HG03139 (cell line): ENCODE measurements around the gene KRTAP5-8.
"Not testable (repeated sequence)": the region's sequence is repeated elsewhere in the genome, so short reads cannot be mapped to it uniquely, and the experiment has no call there.

Experiments
- ATAC-seq: cut with Tn5 transposase; IDR thresholded peaks from one replicate; pipeline ENCODE4 v1.9.1; 2021; ENCODE audit not compliant: unreplicated experiment

Gene KRTAP5-8

DNA sequence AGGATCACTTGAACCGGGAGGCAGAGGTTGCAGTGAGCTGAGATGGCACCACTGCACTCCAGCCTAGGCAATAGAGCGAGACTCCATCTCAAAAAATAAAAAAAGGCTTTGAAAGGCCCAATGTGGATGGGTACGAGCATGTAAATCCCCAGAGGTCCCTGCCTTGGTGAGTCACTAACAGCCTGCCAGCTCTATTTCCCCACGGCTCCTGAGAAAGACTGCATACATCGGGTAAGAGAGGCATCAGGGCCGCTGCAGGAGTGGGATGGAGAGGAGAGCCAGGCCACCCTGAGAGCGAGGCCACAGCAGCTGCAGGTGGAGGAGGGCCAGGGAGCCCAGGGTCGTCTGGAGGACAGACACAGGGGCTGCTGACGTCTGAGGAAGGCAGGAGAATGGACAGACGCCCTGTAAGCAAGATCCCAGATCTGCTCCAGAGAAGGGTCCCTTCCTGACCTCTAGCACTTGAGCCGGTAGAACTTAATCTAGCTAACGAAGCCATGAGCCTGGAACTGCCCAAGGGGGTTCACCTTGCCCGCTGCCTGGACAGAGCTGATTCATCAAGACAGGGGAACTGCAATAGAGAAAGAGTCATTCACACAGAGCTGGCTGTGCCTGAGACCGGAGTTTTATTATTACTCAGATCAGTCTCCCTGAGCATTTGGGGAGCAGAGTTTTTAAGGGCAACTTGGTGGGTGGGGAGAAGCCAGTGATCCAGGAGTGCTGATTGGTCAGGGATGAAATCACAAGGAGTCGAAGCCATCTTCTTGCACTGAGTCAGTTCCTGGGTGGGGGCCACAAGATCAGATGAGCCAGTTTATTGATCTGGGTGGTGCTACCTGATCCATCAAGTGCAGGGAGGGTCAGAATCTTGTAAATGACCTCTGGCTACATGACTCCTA lies 5.3 kb downstream of the KRTAP5-8 start:
- no peak for ATAC-seq

DNA sequence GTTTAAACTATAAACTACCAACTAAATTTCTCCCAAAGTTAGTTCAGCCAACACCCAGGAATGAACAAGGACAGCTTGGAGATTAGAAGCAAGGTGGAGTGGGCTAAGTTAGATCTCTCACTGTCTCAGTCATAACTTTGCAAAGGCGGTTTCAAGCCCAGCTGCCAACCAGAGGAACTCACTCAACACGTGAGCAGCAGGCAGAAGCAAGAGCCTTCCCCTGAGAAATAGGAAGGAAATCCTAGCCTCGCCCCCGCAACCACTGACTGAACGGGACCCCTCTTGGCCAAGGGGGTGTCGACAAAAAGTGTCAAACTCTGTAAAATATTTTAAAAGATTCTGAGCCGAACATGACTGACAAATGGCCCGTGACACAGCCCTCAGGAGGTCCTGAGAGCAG lies 6.0 kb downstream of the KRTAP5-8 start:
- no peak for ATAC-seq

DNA sequence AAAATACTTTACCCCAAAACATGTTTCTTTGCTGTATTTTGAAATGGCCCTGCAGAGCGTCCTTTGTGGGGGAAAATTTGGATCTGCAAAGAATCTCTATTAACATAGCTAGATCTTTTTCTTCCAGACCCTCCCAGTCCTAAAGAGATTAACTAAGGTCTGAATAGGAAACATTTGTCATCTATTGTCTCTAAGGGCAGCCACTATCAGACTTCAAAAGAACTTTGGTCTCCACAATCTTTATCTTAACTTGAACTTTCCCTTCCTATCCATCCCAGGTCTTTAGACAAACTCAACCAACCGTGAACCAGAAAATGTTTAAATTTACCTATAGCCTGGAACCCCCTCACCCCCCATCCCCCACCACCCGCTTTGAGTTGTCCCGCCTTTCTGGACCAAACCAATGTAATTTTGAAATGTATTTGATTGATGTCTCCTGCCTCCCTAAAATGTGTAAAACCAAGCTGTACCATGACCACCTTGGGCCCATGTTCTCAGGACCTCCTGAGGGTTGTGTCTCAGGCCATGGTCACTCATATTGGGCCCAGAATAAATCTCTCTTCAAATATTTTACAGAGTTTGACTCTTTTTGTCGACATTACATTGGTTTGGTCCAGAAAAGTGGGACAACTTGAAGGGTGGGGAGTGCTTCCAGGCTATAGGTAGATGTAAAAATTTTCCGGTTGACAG lies 6.8 kb downstream of the KRTAP5-8 start:
- ATAC-seq = no peak

GRCh38 chr11:71545405-71545966 lies 7.7 kb downstream of the KRTAP5-8 start:
- no peak for ATAC-seq

GRCh38 chr11:71548120-71548519 lies 10.3 kb downstream of the KRTAP5-8 start, which contains the start of gene KRTAP5-9:
Gene KRTAP5-9, plus strand, starts transcription at chr11:71548420. Its CDS starts 238 bp downstream, at chr11:71548658.
- no peak for ATAC-seq

DNA sequence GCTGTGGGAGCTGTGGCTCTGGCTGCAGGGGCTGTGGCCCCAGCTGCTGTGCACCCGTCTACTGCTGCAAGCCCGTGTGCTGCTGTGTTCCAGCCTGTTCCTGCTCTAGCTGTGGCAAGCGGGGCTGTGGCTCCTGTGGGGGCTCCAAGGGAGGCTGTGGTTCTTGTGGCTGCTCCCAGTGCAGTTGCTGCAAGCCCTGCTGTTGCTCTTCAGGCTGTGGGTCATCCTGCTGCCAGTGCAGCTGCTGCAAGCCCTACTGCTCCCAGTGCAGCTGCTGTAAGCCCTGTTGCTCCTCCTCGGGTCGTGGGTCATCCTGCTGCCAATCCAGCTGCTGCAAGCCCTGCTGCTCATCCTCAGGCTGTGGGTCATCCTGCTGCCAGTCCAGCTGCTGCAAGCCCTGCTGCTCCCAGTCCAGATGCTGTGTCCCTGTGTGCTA lies 10.9 kb downstream of the KRTAP5-8 start:
- ATAC-seq = no peak

- ATAC-seq = no peak
Measured at GRCh38 chr11:71551711-71552110, 13.9 kb downstream of the KRTAP5-8 start.

GRCh38 chr11:71554996-71555395 lies 17.2 kb downstream of the KRTAP5-8 start:
- no peak for ATAC-seq

DNA sequence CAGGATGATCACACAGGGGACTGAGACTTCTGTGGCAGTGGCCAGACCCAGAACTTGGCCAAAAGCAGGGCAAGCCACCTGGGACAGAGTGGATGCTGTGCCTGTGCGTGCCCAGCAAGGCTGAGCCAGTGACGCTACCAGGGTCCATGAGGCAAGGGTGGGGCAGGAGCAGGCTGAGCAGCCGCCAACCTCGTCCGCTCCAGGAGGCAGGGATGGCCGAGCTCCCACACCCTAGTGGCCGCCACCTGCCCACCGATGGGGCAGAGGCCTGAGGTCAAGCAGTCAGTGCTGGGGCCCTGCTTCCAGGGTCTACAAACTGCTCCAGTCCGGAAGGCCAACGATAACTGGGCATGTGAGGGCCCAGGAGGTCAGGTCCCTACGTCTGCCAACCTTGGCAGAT lies 17.7 kb downstream of the KRTAP5-8 start:
- no peak for ATAC-seq

DNA sequence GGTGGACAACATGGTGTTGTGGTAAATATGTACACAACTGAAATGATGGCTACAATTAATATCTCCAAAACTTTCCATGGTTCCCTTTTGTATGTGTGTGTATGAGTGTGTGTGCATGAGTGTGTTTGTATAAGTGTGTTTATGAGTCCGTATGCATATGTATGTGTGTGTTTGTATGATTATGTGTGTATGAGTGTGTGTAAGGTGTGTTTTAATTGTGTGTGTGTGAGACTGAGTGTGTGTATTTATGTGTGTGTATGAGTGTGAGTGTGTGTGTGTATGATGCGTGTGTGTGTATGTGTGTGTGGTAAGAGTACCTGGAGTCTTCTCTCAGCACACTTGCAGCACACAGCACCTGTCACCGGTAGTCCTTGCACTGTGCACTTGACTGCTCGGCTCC lies 18.2 kb downstream of the KRTAP5-8 start:
- ATAC-seq = no peak

DNA sequence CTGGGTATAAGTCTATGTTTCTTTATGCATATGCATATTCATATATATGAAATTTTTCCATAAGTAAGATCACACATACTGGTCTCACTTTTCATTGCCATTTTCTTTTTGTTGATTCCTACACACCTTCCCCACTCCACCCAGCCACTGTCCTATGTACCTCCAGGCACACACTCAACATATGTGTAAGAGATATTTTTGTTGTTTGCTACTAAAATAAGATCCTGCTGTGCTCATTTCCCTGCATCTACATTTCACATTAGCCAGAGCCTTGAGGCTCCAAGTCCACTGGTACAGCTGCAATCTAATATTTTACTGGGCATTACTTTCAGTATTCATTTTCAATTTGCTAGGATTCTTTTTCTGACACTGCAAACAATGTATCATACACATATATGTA lies 19.4 kb downstream of the KRTAP5-8 start:
- no peak for ATAC-seq

DNA sequence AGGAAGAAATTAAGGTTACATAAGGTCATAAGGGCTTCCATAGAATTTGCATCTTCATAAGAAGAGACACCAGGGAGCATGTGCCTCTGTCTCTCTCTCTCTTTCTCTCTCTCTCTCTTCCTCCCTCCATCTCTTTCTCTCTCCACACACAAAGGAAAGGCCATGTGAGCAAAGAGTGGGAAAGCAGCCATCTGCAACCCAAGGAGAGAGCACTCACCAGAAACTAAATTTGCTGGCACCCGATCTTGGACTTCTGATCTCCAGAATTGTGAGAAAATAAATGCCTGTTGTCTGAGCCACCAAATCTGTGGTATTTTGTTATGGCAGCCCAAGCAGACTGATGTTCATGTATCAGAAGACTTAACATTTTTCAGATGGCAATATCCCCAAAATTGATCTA lies 21.2 kb downstream of the KRTAP5-8 start:
- ATAC-seq = no peak

- no peak for ATAC-seq
Measured at GRCh38 chr11:71562120-71562519, 24.3 kb downstream of the KRTAP5-8 start.

- no peak for ATAC-seq
Measured at GRCh38 chr11:71563406-71563805, 25.6 kb downstream of the KRTAP5-8 start.

DNA sequence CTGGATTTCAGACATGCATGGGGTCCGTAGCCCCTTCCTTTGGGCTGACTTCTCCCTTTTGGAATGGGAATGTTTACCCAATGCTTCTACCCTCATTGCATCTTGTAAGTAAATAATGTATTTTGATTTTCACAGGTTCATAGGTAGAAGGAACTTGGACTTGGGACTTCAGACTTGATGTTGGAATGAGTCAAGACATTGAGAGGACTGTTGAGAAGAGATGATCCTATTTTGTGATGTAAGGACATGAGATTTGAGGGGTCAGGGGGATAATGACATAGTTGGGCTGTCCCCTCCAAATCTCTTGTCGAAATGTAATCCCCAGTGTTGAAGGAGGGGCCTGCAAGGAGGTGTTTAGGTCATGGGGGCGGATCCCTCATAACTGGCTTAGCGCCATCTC lies 26.6 kb downstream of the KRTAP5-8 start:
- no peak for ATAC-seq

- no peak for ATAC-seq
Measured at GRCh38 chr11:71565263-71565662, 27.4 kb downstream of the KRTAP5-8 start, which contains the start of gene KRTAP5-10. Gene KRTAP5-10, plus strand, starts transcription at chr11:71565563. Its CDS starts 25 bp downstream, at chr11:71565588.

DNA sequence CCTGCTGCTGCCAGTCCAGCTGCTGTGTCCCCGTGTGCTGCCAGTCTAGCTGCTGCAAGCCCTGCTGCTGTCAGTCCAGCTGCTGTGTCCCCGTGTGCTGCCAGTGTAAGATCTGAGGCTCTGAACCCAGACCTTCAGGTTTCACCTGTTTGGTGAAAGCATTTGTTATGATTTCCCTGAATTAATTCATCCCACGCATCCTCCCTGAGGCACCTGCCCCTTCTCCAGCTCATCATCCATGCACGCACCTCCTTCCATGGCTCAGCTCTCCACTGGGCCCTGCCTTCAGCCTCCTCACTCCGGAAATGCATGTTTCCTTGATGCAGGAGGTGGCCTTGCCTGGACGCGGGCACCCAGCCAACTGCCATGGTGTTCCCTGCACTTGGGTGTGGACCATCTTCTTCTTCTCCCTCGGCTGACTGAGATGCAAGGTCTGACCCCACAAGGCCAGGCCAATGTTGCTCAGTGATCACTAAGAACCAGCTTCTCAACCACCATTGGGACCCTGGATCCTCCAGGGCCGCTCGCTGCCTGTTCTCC lies 28.3 kb downstream of the KRTAP5-8 start:
- no peak for ATAC-seq

DNA sequence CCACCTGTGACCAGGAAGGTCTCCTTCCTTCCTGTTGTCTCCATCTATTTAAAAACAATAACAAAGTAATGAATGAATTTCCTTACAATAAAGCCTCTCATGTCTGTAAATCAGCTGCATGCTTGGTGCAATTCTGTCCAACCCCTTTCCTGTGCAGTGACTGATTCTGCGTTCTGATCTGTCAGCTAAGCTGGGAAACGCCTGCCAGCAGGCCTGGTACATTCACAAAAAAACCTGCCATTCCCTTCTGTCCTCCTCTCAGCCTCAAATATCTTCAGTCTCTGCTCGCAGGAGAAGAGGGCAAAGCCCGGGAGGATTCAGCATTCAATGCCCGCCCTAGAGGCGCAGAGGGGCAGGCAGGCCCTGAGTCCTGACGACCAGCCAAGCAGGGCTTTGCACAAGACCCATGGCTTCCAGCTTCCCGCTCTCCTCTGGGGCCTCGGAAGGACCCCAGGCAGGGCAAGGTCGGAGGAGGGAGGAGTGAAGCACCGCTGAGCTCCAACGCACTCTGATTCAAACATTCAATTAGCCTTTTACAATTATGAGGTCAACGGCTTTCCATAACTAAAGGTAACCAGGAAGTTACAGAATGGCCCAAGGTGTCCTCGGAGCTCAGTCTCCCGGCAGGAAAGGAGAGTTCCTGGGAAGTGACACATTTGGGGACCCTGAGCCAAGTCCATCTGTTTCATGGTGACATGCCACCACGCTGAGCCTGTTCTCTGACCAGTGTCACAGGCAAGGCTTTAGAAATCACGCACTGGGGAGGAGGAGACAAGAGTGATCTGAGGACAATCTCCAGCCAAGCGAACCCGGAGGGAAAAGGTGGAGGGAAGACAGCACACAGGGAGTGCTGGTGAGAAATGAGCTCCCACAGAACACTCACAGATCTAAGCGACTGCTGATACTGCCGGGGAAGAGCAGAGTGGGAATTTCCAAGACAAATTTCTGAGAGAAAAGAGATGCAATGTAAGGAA lies 29.1 kb downstream of the KRTAP5-8 start:
- not testable (repeated sequence) for ATAC-seq

DNA sequence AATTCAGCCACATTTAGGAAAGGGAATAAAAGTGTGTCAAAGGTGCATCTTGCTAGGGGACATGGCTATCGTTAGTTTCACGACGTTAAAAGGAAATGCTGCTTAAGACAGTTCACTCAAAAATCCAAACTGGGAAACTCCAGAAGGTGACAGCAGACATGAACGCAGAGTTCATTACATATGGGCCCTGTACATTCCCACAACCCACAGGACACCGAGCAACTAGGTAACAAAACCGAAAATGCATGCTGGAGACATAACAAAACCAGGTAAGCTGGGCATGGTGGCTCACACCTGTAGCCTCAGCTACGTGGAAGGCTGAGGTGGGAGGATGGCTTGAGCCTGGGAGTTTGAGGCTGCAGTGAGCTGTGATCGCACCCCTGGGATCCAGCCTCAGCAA lies 29.8 kb downstream of the KRTAP5-8 start:
- not testable (repeated sequence) for ATAC-seq

DNA sequence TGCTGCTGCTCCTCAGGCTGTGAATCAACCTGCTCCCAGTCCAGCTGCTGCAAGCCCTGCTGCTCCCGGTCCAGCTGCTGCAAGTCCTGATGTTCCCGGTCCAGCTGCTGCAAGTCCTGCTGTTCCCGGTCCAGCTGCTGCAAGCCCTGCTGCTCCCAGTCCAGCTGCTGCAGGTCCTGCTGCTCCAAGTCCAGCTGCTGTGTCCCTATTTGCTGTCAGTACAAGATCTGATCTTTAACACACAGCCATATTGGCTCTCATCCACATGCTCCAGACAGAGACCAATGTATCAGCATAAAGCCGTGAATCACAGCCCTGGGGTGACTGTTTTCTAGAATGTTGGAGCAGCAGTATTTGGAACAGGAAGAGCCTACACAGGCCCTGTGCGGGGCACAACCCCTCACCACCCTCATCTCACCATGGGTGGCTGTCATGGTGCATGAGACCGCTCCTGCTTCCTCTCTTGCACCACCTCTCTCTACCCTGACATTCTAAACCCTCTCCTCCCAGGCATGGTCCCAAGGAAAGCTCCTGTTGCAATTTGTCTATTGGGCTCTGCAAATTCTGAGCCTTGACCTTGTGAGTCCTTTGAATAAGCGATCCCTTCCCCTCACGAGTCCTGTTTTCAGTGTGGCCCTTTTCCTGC lies 31.0 kb downstream of the KRTAP5-8 start:
- ATAC-seq = no peak
